CD4-positive, alpha-beta T cell treated with Interleukin-17A for 1 hour (primary cell): ENCODE measurements around the gene CYP4F8.
"Not testable (repeated sequence)": the region's sequence is repeated elsewhere in the genome, so short reads cannot be mapped to it uniquely, and the experiment has no call there.

Experiments
- DNase-seq: peaks from one replicate; pipeline ENCODE4 v3.0.0-alpha.2; 2020

CYP4F8 gene

DNA sequence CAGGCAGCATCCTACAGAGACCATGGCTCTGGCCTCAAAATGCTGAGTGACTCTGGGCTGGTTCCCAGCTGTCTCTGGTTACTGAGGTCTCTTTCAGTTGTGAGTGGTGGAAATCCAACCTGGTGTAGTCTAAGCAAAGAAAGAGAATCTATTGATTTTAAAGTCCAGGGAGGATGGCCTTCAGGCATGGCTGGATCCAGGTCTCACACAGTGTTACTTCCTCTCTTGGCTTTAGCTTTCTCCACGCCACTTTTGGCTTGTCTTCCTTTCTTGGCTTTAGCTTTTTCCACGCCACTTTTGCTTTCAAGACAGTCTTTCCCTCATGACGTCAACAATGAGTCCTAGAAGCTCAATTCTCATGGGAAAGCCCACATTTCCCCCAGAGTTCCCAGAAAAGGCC is 29.8 kb downstream of the CYP4F8 start:
- no peak for DNase-seq

DNA sequence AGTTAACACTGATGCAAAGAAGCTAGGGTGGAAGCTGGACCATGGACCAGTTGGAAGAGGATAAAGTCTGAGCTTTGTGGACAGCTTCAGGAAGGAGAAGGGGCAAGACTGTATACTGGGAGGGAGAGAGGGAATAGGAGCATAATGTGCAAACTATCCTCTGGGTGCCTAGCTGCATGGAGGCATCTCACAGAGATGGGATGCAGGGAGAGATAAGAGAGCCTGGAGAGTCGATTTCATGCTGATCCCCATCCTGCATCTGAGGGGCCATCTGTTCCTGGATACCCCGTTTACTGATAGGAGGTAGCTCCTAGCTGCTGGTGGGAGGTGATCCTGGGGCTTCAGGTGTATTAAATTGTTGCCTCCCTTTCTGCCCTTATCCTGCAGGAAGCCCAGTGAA is 34.5 kb downstream of the CYP4F8 start:
- DNase-seq = no peak

DNA sequence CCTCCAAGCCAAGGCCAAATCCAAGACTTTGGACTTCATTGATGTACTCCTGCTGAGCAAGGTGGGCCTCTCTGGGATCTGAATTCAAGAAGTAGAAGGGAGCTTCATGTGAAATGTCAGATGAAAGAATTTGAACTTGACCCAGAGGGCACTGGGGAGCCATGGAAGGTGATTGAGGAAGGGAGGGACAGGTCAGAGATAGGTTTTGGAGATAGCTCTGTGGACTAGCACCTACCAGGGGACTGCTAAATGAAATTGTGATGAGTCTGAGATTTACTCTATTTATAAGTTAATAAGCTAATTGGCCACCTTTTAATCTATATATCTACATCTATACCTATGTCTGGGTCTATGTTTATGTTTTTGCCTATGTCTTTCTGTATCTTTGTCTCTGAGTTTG is 35.1 kb downstream of the CYP4F8 start:
- not testable (repeated sequence) for DNase-seq

DNA sequence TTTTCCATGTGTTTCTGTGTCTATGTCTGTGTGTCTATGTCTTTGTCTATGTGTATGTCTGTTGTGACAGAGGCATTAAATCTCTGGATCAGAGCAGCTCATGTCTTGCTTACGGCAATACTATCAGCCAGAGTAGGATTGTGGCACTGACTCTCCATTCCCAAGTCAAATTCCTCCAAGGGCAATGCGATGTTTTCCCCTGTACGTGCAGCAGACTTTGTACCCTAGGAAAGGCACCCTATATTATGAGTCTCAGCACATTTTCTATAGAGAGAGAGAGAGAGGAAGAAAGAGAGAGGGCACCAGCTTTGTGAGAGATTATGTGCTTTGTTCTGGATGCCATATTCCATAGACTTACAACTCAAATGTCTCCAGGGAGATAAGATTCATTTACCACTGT is 36.8 kb downstream of the CYP4F8 start:
- no peak for DNase-seq

DNA sequence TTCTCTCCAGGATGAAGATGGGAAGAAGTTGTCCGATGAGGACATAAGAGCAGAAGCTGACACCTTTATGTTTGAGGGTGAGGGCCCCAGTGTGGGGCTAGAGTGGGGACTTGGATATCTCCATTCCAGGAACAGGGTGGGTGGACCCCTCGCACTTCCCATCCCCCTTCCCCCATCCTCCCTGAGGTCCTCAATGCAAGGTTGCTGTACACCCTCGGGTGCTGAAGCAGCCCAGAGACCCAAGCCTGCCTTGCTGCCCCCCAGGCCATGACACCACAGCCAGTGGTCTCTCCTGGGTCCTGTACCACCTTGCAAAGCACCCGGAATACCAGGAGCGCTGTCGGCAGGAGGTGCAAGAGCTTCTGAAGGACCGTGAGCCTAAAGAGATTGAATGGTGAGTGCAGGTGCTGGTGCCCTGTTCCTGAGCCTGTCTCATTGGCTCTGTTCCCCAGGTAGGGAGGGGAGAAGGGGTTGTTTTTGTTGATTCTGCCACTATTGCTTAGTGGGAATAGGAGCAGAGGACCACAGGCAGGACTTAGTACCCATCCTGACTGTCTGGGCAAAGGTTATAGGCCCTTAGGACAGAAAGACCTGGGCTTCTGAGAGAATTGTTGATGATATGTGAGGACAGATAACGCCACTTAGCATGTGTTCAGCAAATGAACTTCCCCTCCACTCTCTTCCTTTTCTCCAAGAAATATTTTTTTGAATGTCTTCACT is 37.7 kb downstream of the CYP4F8 start:
- DNase-seq = no peak

DNA sequence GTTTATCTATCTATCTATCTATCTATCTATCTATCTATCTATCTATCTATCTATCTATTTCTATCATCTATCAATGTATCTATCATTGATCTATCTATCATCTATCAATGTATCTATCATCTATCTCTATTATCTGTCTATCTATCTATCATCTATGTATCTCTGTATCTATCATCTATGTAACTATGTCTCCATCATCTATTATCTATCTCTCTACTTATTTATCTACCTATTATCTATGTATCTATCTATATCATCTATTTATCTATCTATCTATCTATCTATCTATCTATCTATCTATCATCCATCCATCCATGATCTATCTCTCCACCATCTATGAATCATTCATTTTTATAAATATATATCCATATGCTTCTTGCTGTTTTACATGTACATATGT is 41.4 kb downstream of the CYP4F8 start:
- no peak for DNase-seq

DNA sequence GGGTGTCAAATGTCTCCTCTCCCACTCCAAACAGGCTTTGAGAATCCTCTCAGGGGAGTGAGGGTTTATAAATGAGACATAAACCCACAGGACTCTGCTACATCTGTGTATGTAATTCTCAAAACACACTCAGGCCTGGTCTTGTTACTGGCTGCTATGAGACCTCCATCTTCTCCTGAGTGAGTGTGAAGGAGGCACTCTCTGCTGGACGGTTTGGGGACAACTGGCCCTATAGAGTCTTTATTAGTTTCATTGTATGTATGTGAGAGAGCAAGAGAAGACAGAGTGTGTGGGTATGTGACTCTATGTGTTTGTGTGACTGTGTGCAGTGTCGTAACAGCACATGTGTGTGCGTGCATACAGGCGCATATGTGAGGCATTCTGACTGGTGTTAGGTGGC is 48.2 kb downstream of the CYP4F8 start:
- DNase-seq = no peak

DNA sequence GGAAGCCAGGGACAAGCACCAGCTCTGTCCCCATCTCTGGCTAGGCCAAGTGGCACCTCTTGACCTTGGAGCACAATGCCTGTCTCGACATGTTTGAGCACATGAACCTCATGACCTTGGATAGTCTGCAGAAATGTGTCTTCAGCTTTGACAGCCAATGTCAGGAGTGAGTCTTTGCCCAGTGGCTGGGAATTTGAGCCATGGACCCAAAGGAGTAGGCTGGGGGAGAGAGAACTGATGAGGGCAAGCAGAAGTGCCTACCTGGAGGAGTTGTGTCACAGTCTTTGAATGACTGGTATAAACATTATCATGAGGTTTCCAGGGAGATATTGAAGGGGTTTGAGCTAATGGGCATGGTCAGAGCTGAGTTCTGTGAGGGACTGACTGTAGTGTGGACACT is 51.2 kb downstream of the CYP4F8 start:
- no peak for DNase-seq

DNA sequence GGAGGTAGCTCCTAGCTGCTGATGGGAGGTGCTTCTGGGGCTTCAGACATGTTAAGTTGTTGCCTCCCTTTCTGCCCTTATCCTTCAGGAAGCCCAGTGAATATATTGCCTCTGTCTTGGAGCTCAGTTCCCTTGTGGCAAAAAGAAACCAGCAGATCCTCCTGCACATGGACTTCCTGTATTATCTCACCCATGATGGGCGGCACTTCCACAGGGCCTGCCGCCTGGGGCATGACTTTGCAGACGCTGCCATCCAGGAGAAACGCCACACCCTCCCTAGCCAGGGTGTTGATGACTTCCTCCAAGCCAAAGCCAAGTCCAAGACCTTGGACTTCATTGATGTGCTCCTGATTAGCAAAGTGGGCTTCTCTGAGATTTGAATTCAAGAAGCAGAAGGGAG is 51.9 kb downstream of the CYP4F8 start:
- DNase-seq = no peak

DNA sequence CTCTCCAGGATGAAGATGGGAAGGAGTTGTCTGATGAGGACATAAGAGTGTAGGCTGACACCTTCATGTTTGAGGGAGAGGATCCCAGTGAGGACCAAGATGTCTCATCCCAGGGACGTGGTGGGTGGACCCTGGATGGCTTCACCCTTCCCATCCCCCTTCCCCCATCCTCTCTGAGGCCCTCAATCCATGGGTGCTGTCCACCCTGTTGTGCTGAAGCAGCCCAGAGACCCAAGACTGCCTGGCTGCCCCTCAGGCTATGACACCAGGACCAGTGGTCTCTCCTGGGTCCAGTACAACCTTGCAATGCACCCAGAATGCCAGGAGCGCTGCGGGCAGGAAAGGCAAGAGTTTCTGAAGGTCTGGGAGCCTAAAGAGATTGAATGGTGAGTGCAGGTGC is 54.4 kb downstream of the CYP4F8 start:
- no peak for DNase-seq

DNA sequence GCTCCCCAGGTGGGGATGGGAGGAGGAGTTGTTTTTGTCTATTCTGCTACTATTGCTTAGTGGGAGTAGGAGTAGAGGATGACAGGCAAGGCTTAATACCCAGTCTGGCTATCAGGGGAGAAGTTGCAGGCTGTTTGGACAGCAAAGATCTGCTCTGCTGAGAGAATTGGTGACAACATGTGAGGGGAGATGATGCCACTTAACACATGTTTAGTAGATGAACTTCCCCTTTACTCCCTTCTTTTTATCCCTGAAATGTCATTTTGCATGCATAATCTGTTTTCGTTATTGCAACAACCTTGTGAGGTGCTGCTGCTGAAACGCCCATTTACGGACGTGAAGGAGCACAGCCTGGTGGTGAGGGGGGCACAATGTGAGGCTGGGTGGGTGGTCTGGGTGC is 54.9 kb downstream of the CYP4F8 start:
- DNase-seq = no peak

DNA sequence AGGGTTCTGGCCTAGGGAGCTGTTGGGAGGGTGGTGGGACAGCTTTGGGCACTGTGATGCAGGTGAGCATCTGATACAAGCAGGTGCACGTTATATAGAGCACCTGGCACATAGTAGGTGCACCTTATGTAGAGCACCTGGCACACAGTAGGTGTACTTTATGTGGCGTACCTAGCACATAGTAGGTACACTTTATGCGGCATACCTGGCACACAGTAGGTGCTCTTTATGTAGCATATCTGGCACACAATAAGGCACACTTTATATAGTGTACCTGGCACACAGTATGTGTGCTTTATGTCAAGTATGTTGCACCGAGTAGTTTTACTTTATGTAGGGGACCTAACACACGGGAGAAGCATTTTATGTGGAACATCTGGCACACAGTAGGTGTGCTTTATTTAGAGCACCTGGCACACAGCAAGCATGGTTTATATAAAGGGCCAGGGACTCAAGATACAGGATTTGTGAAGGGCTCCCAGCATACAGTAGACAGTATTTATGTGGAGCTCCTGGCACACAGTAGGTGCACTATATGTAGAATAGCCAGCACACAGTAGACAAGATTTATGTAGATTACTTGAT is 56.3 kb downstream of the CYP4F8 start:
- DNase-seq = no peak

DNA sequence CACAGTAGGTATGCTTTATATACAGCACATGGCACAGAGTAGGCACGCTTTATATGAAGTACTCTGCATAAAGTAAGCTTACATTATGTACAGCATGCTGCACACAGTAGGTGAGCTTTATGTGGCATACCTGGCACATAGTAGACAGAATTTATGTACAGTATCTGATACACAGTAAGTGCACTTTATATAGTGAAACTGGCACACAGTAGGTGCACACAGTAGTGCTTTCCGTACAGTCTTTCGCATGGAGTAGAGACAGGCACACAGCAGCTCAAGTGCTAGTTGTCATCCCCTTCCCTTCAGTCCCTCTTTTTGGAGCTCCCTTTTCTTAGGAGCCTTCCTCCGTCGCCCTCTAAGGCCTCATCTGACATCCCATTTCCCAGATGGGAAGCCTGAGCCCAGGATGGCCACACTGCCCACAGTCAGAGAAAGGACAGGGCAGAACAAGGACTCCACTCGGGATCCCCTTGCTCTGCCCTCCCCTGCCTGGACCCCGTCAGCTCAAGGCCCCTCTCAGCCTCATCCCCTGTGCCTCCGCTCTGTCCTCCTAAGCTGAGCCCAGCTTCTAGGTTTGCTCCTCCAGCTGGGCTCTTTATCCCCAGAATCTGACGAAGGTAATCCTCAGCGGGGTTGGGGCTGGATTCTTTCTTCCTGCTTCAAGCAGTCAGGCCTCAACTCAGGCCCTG is 57.0 kb downstream of the CYP4F8 start:
- no peak for DNase-seq

DNA sequence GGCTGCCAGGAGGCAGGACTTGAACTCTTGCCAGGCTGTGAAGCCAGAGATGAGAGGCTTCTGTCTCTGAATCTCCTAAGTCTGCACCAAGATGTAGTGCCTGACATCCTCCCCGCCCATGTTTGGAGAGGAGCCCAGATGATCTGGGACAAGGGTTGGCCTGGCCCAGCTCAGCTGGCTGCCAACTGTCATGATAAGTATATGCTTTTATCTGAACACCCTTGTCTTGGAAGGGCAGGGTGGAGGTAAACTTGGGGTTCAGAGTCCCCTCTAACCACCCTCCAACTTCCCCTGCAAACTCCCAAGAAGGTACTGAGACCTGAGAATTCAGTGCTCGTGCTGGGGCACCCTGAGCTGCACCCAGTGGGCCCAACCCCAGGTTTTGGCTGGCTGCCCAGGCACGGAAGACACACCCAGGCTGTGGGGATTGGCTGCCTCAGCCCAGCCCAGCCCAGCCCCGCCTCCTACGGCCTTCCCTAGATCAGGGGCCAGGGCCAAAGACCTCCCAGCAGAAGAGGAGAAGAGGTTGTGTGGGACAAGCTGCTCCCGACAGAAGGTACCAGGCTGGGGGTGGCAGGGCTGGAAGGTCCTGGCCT is 57.7 kb downstream of the CYP4F8 start, which contains the start of gene CYP4F12:
CYP4F12 (plus strand) TSS at position 508 of the 596 bp plus-strand sequence. CDS start 443 bp downstream, outside the sequence.
- peak; percentile 42 for DNase-seq

DNA sequence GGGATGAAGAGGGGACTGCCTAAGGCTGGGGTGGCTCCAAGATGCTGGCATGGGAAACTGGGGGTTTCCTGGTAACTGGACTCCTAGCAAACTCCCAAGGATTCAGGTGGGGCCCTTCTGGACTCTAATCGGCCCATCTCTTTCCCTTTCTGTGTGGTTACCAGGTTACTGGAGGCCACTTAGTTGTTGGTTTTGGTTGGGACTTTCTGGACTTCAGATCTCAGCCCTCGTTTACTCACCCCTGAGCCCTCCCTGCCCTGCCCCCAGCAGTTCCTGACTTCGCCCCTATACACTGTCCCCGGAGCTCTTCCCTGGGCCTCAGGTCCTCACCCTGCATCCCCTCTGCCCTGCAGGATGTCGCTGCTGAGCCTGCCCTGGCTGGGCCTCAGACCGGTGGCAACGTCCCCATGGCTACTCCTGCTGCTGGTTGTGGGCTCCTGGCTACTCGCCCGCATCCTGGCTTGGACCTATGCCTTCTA is 58.2 kb downstream of the CYP4F8 start:
- peak; percentile 5 for DNase-seq

DNA sequence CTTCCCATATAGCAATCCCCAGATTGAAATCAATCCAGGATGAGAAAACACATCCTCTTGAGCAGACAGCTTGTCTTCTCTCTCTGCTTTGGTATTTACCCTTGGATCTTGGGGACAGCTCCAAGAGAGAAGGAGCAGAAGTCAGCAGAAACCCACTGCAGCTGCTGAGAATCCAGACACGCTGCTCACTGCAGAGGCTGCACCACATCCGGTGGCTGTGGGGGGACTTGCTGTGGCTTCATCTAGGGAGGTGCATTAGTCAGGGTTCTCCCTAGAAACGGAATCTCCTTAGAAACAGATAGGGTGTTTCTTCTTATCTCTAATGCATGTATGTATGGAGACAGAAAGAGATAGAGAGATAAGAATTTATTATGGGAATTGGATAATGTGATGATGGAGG is 60.5 kb downstream of the CYP4F8 start:
- DNase-seq = no peak

DNA sequence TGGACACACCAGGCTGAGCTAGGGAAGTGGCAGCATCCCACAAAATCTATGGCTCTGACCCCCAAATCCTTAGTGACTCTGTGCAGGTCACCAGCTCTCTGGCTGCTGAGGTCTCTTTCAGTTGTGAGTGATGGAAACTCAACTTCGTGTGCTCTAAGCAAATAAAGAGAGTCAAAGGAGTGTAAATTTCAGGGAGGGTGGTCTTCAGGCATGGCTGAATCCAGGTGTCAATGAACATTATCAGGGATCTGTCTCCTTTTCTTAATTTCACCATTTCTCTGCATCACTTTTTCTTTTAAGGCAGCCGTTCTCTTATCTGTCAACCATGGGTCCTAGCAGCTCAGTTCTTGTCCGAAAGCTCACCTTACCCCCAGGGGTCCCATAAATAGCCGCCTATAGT is 64.1 kb downstream of the CYP4F8 start:
- DNase-seq = no peak

DNA sequence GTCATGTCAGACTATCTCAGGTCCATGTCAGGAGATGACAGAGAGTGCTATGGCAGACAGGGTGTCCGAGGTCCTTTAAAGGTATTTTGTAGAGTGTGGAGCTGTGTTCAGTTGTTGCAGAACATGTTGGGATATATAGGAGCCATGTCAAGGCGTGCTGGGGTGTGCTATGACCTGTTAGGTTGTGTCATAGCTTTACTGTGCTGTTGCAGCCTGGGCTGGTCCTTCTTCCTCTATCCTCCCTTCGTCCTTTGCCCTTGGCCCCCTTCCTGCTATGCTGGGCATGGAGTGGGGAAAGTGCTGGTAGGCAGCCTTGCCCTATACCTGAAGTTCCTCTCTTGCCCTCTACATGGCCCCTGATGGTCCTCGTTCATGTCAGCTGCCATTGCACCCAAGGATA is 64.8 kb downstream of the CYP4F8 start:
- not testable (repeated sequence) for DNase-seq
